IMR-90 (cell line): ENCODE results near the gene PLCH1. TPM values are rescaled to one million over a fixed set of nuclear protein-coding genes. Genes with fewer than 3 reads are reported as not detected.

Experiments
- ATAC-seq: fragments of 200-7000 bp; cut with Tn5 transposase; 2 replicates; pipeline ENCODE4 v1.9.1; 2020; ENCODE audit warnings: low read depth, mild to moderate bottlenecking, moderate library complexity
- BruUV-seq: library from RNA; stranded (reverse); fragments of 400-500 nt; replicated peaks from 2 replicates; lab custom pipeline; 2021; lab: Mats Ljungman, UMichigan
- CTCF ChIA-PET: fragments of 300-600 bp; formaldehyde crosslinking; extraction: SDS; loops from one replicate; lab custom pipeline; 2021; ENCODE audit warnings: antibody characterized with exemption; lab: Yijun Ruan, JAX
- POLR2A ChIA-PET: fragments of 300-600 bp; sonication (Branson Sonifier 250); formaldehyde crosslinking; loops from one replicate; lab custom pipeline; 2022; ENCODE audit warnings: antibody characterized with exemption; ENCODE audit not compliant: unreplicated experiment; lab: Charles Lee
- DNase-seq: peaks from one replicate; pipeline ENCODE4 v3.0.0; 2013
- H2AFZ ChIP-seq: replicated peaks from 2 replicates; pipeline ENCODE3; 2013; ENCODE audit warnings: low read length, mild to moderate bottlenecking; ENCODE audit not compliant: poor library complexity
- H2AK5ac ChIP-seq: 2 replicates; pipeline ENCODE4 v1.6.1; 2013; ENCODE audit warnings: low read depth, low read length, inconsistent platforms
- H2AK9ac ChIP-seq: replicated peaks from 2 replicates; pipeline ENCODE3; 2013; ENCODE audit warnings: mild to moderate bottlenecking, low read depth, low read length, moderate library complexity; ENCODE audit not compliant: poor library complexity
- H2BK120ac ChIP-seq: 2 replicates; pipeline ENCODE4 v1.6.1; 2013; ENCODE audit warnings: low read depth, low read length, inconsistent platforms
- H2BK15ac ChIP-seq: 3 replicates; pipeline ENCODE4 v1.6.1; 2013; ENCODE audit warnings: low read depth, low read length, inconsistent platforms
- H2BK20ac ChIP-seq: 2 replicates; pipeline ENCODE4 v1.6.1; 2013; ENCODE audit warnings: low read depth, mild to moderate bottlenecking, inconsistent platforms, low read length, moderate library complexity
- H2BK5ac ChIP-seq: 2 replicates; pipeline ENCODE4 v1.6.1; 2013; ENCODE audit warnings: mild to moderate bottlenecking, low read depth, low read length, inconsistent platforms; ENCODE audit not compliant: poor library complexity, severe bottlenecking
- H3K14ac ChIP-seq: replicated peaks from 2 replicates; pipeline ENCODE4 v1.6.1; 2013; ENCODE audit warnings: low read depth, low read length, inconsistent platforms
- H3K18ac ChIP-seq: 2 replicates; pipeline ENCODE4 v1.6.1; 2013; ENCODE audit warnings: low read depth, low read length, control low read depth
- H3K23ac ChIP-seq: 2 replicates; pipeline ENCODE4 v1.6.1; 2013; ENCODE audit warnings: low read depth, low read length, inconsistent platforms
- H3K27ac ChIP-seq: 2 replicates; pipeline ENCODE4 v1.5.1; 2013; ENCODE audit warnings: mild to moderate bottlenecking, control low read depth, low read length; ENCODE audit not compliant: insufficient read depth
- H3K27me3 ChIP-seq: 2 replicates; pipeline ENCODE4 v1.6.1; 2013; ENCODE audit warnings: low read length; ENCODE audit not compliant: control insufficient read depth, insufficient read depth
- H3K36me3 ChIP-seq: 2 replicates; pipeline ENCODE4 v1.6.1; 2013; ENCODE audit warnings: low read length, mixed read lengths; ENCODE audit not compliant: control insufficient read depth, insufficient read depth
- H3K4ac ChIP-seq: 2 replicates; pipeline ENCODE4 v1.6.1; 2013; ENCODE audit warnings: low read depth, low read length, inconsistent platforms
- H3K4me1 ChIP-seq: 2 replicates; pipeline ENCODE4 v1.6.1; 2013; ENCODE audit warnings: low read length, mixed read lengths; ENCODE audit not compliant: control insufficient read depth, insufficient read depth
- H3K4me2 ChIP-seq: 2 replicates; pipeline ENCODE4 v1.6.1; 2013; ENCODE audit warnings: low read depth, mild to moderate bottlenecking, control low read depth, low read length, moderate library complexity
- H3K4me3 ChIP-seq: 2 replicates; pipeline ENCODE4 v1.5.1; 2013; ENCODE audit warnings: low read depth, mild to moderate bottlenecking, control low read depth, low read length, moderate library complexity; ENCODE audit not compliant: insufficient read depth
- H3K56ac ChIP-seq: 2 replicates; pipeline ENCODE4 v1.6.1; 2013; ENCODE audit warnings: low read length, inconsistent platforms; ENCODE audit not compliant: insufficient read depth; ENCODE audit errors: extremely low read depth
- H3K79me1 ChIP-seq, 2 experiments: 2 replicates each; pipeline ENCODE4 v1.6.1; 2013; ENCODE audit warnings: low read length in 2 of 2, inconsistent platforms in 1 of 2, low read depth in 1 of 2
- H3K9ac ChIP-seq: 2 replicates; pipeline ENCODE4 v1.6.1; 2013; ENCODE audit warnings: low read depth, low read length, control low read depth
- H3K9me1 ChIP-seq: 2 replicates; pipeline ENCODE4 v1.6.1; 2013; ENCODE audit warnings: low read length, inconsistent platforms; ENCODE audit not compliant: insufficient read depth
- H3K9me3 ChIP-seq: 2 replicates; pipeline ENCODE4 v1.6.1; 2013; ENCODE audit warnings: low read length; ENCODE audit not compliant: control insufficient read depth, insufficient read depth
- H4K20me1 ChIP-seq: 2 replicates; pipeline ENCODE4 v1.6.1; 2013; ENCODE audit warnings: low read length, inconsistent platforms; ENCODE audit not compliant: insufficient read depth
- H4K5ac ChIP-seq: 2 replicates; pipeline ENCODE4 v1.6.1; 2013; ENCODE audit warnings: mild to moderate bottlenecking, low read depth, low read length, control low read depth
- H4K8ac ChIP-seq, 2 experiments: 2 replicates each; pipeline ENCODE4 v1.6.1; 2013; ENCODE audit warnings: low read depth in 2 of 2, low read length in 2 of 2, control low read depth in 1 of 2, inconsistent platforms in 1 of 2
- H4K91ac ChIP-seq: 2 replicates; pipeline ENCODE4 v1.6.1; 2013; ENCODE audit warnings: low read depth, low read length, inconsistent platforms; ENCODE audit not compliant: insufficient read depth
- BHLHE40 ChIP-seq: fragments of 150-350 bp; IDR thresholded peaks from 2 replicates; pipeline ENCODE4 v1.6.1; 2016; ENCODE audit warnings: mild to moderate bottlenecking, low read depth, low read length
- CHD1 ChIP-seq: IDR thresholded peaks from 2 replicates; pipeline ENCODE4 v1.6.1; 2012; ENCODE audit warnings: low read depth, low read length, improper control_type of control experiment
- MAFK ChIP-seq: IDR thresholded peaks from 2 replicates; pipeline ENCODE4 v1.6.1; 2012; ENCODE audit warnings: low read depth, low read length, improper control_type of control experiment
- MXI1 ChIP-seq: IDR thresholded peaks from 2 replicates; pipeline ENCODE4 v1.6.1; 2012; ENCODE audit warnings: low read depth, mild to moderate bottlenecking, low read length, moderate library complexity, borderline replicate concordance
- NFE2L2 ChIP-seq: fragments of 150-350 bp; IDR thresholded peaks from 2 replicates; pipeline ENCODE4 v1.6.1; 2016; ENCODE audit warnings: low read depth, mild to moderate bottlenecking, low read length
- POLR2A ChIP-seq: IDR thresholded peaks from 2 replicates; pipeline ENCODE4 v1.6.1; 2012; ENCODE audit warnings: mild to moderate bottlenecking, low read depth, low read length
- RAD21 ChIP-seq: IDR thresholded peaks from 2 replicates; pipeline ENCODE4 v1.6.1; 2012; ENCODE audit warnings: low read length, improper control_type of control experiment
- RFX5 ChIP-seq: IDR thresholded peaks from 2 replicates; pipeline ENCODE4 v1.8.0; 2012; ENCODE audit warnings: low read depth, mild to moderate bottlenecking, low read length, moderate library complexity
- SMC3 ChIP-seq: fragments of 150-350 bp; IDR thresholded peaks from 2 replicates; pipeline ENCODE4 v1.6.1; 2016; ENCODE audit warnings: low read depth, mild to moderate bottlenecking, antibody characterized with exemption, low read length, moderate library complexity
- USF2 ChIP-seq: fragments of 150-350 bp; IDR thresholded peaks from 2 replicates; pipeline ENCODE4 v1.6.1; 2017; ENCODE audit warnings: mild to moderate bottlenecking, antibody characterized with exemption, low read length, low read depth
- dilution Hi-C: fragments of 300-500 bp; cut with HindIII; formaldehyde crosslinking; loops from one replicate; pipeline ENCODE4 v1.14.3; 2018; ENCODE audit warnings: low sequenced_read_pairs; ENCODE audit not compliant: unreplicated experiment
- in situ Hi-C: fragments of 300-500 bp; cut with MboI; formaldehyde crosslinking; loops from 3 replicates; pipeline ENCODE4 v1.14.3; 2019; ENCODE audit warnings: low sequenced_read_pairs, inconsistent platforms, mixed read lengths
- intact Hi-C: fragments of 100-400 bp; cut with micrococcal nuclease; formaldehyde crosslinking; loops from 2 replicates; pipeline ENCODE4 v1.10.0; 2022
- polyA plus RNA-seq, 3 experiments: library from polyadenylated mRNA; depleted of rRNA; stranded (reverse); fragments of >200 nt; gene quantifications; 2 replicates each; pipeline ENCODE4 v1.2.3, GENCODE V29; 2012; ENCODE audit warnings: low replicate concordance in 1 of 3
- total RNA-seq: library from RNA; depleted of rRNA; stranded (reverse); fragments of >200 nt; gene quantifications from 2 replicates; pipeline ENCODE4 v1.2.3, GENCODE V29; 2012

PLCH1 gene
- total and polyA plus RNA-seq, 2 of the 4 experiments (the other 2 are of a cell fraction): not detected

DNA sequence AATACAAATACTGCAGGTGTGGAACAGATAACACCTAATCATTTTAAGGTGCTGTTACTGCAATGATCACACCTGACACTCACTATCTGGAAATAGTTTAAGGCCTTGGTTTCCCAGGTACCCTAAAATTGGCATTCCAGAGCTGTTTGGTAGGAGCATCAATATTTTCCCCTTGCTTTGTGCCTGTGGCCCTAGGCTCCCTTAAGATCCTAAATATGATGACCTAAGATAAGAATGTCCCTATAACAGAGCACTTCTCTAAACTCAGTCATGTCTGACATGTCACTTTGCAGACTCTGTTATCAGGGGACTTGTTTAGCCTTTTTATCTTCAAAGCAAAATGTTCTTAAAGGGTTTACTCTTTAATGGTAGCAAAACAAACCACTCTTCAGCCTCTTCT is 335.5 kb downstream of the PLCH1 start:
- Histone ChIP-seq H3K23ac (no peak overlapping the region), H3K4ac (no peak overlapping the region), H4K20me1 (no peaks in the 10 kb centered on the region), H4K8ac (no peak overlapping the region), H4K5ac (no peak overlapping the region), H2BK15ac (no peak overlapping the region), H2AK5ac (no peak overlapping the region), H3K14ac (no peak overlapping the region), H3K27me3 (no peaks in the 10 kb centered on the region), H2BK5ac (no peak overlapping the region), H3K4me2 (no peak overlapping the region), H3K9me3 (no peaks in the 10 kb centered on the region), H3K56ac (no peak overlapping the region), H2AK9ac (no peak overlapping the region), H3K4me1 (no peaks in the 10 kb centered on the region), H3K79me1 (no peaks in the 10 kb centered on the region), H3K9ac (no peak overlapping the region), H3K18ac (no peak overlapping the region), H3K36me3 (no peaks in the 10 kb centered on the region), H3K9me1 (no peaks in the 10 kb centered on the region), H2AFZ (no peak overlapping the region), H4K91ac (no peak overlapping the region), H3K4me3 (no peak overlapping the region), H3K27ac (no peak overlapping the region), H2BK20ac (no peak overlapping the region), H2BK120ac (no peak overlapping the region)
- intact Hi-C loops (no loop called here), in situ Hi-C loops (no loop called here), dilution Hi-C loops (no loop called here)
- no TSS peak for BruUV-seq
- TF ChIP-seq NFE2L2: no peak
- TF ChIP-seq MXI1: no peak
- no peak for TF ChIP-seq POLR2A
- TF ChIP-seq SMC3: no peak
- TF ChIP-seq RFX5: no peak
- TF ChIP-seq MAFK: no peak
- no peak for TF ChIP-seq BHLHE40
- no peak for TF ChIP-seq CHD1
- no peak for TF ChIP-seq RAD21
- no peak for TF ChIP-seq USF2
- ChIA-PET POLR2A (no interaction called here), CTCF (no interaction called here)
- DNase-seq (no peak), ATAC-seq (no peak)
